NB4 (cell line): ENCODE results near the gene AOPEP.

Experiments used
- MYC ChIP-seq: IDR thresholded peaks from 2 replicates; pipeline ENCODE4 v1.6.1; 2011; ENCODE audit warnings: low read depth, low read length
- POLR2A ChIP-seq: IDR thresholded peaks from 2 replicates; pipeline ENCODE4 v1.6.1; 2011; ENCODE audit warnings: mild to moderate bottlenecking; ENCODE audit not compliant: insufficient read length; ENCODE audit errors: extremely low read depth
- TF ChIP-seq, protein P1 (sequence below): IDR thresholded peaks from one replicate; pipeline ENCODE4 v1.5.1; 2012; ENCODE audit warnings: low read depth, low read length

DNA sequence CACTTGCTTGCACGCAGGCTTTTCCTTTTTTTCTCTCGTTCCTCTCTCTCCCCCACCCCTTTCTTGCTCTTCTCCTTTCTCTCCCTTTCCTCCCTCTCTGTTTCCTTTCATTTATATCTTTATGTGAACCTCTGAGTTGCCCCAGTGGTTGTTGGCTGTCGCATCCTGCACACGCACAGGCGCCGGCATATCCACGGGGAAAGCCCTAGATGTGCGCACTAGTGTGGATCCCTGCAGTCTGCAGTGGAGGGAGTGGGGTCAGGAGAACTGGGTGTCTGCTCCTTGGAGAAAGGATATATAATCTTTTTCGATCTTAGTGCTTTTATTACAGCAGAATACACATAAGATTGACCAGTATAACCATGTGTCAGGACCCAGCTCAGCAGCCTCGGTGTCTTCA, 367.5 kb downstream of the AOPEP start:
- TF ChIP-seq, protein P1, sequence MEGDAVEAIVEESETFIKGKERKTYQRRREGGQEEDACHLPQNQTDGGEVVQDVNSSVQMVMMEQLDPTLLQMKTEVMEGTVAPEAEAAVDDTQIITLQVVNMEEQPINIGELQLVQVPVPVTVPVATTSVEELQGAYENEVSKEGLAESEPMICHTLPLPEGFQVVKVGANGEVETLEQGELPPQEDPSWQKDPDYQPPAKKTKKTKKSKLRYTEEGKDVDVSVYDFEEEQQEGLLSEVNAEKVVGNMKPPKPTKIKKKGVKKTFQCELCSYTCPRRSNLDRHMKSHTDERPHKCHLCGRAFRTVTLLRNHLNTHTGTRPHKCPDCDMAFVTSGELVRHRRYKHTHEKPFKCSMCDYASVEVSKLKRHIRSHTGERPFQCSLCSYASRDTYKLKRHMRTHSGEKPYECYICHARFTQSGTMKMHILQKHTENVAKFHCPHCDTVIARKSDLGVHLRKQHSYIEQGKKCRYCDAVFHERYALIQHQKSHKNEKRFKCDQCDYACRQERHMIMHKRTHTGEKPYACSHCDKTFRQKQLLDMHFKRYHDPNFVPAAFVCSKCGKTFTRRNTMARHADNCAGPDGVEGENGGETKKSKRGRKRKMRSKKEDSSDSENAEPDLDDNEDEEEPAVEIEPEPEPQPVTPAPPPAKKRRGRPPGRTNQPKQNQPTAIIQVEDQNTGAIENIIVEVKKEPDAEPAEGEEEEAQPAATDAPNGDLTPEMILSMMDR: no peak
- TF ChIP-seq POLR2A: no peak
- no peak for TF ChIP-seq MYC
